Ovary (tissue), 9 donors: ENCODE results near the gene LRRC10. TPM values are rescaled to one million over a fixed set of nuclear protein-coding genes. Genes with fewer than 3 reads are reported as not detected.
"Not testable (repeated sequence)": the region's sequence is repeated elsewhere in the genome, so short reads cannot be mapped to it uniquely, and the experiment has no call there.

Experiments
- DNase-seq, 5 donors: peaks; one replicate each; pipeline ENCODE4 v3.0.0-alpha.2; 2019 to 2020
- H3K27ac ChIP-seq, 2 donors: fragments of 200-600 bp; one replicate each; pipeline versions ENCODE4 v1.5.1 to v1.8.0; 2019 to 2022
- H3K27me3 ChIP-seq: fragments of 200-600 bp; one replicate; pipeline ENCODE4 v1.8.0; 2022
- H3K36me3 ChIP-seq: fragments of 200-600 bp; sonication (generic); one replicate; pipeline ENCODE4 v1.5.1; 2019
- H3K4me1 ChIP-seq: one replicate; pipeline ENCODE4 v1.8.1; 2013; ENCODE audit warnings: mild to moderate bottlenecking, moderate library complexity; ENCODE audit not compliant: insufficient read depth
- H3K4me3 ChIP-seq: fragments of 200-600 bp; sonication (generic); one replicate; pipeline ENCODE4 v1.5.1; 2017
- H3K9me3 ChIP-seq, 2 donors: fragments of 200-600 bp in 1 of 2; sonication (generic) in 1 of 2; one replicate each; pipeline versions ENCODE4 v1.5.1 to v1.8.1; 2013 to 2019; ENCODE audit warnings: mild to moderate bottlenecking in 1 of 2, moderate library complexity in 1 of 2
- EP300 ChIP-seq: sonication (generic); formaldehyde crosslinking; IDR thresholded peaks from one replicate; pipeline ENCODE4 v1.6.1; 2017; ENCODE audit warnings: antibody characterized with exemption
- POLR2A ChIP-seq: fragments of 450-650 bp; IDR thresholded peaks from one replicate; pipeline ENCODE4 v1.6.1; 2017; ENCODE audit warnings: antibody characterized with exemption, mild to moderate bottlenecking, moderate library complexity
- WGBS, 3 donors: extraction: QIAGEN DNeasy Blood & Tissue Kit in 1 of 3; methylation state at CpG; one replicate each; pipeline versions ENCODE4 v1.1.5 to v1.1.7; 2013 to 2017; 5-methylcytosine and 5-hydroxymethylcytosine counted together
- intact Hi-C, 4 donors: fragments of 100-400 bp; cut with DNase I; formaldehyde crosslinking; loops; one replicate each; pipeline versions ENCODE4 v1.11.0 to v1.15.1; 2022 to 2023
- polyA plus RNA-seq, 2 donors: library from polyadenylated mRNA; stranded (reverse); fragments of 200-250 nt in 1 of 2; fragments of 350-450 nt in 1 of 2; fragmentation: Illumina TruSeq in 1 of 2; extraction: RNeasy Lipid Tissue Mini Kit (QIAGEN cat#74804) in 1 of 2; gene quantifications; one replicate each; pipeline ENCODE4 v1.2.3, GENCODE V29; 2013 to 2014
- total RNA-seq, 7 donors: library from RNA; depleted of rRNA in 2 of 7; stranded (reverse); fragments of >200 nt in 2 of 7; fragmentation: NEBNext Ultra II Directional in 3 of 7; extraction: Animal tissue kit (Norgen Biotek cat#: 25700) in 3 of 7; gene quantifications; one replicate each; pipeline versions ENCODE4 v1.1.0 to v1.2.4, GENCODE V29; 2016 to 2023
- TF ChIP-seq, protein P1 (sequence below), 3 donors: fragments of 450-650 bp in 2 of 3; fragments of 200-600 bp in 1 of 3; IDR thresholded peaks; one replicate each; pipeline versions ENCODE4 v1.5.1 to v1.8.0; 2016 to 2022; ENCODE audit warnings: antibody characterized with exemption in 3 of 3, mild to moderate bottlenecking in 1 of 3
- donor health status: DM: no; HTN: no; CAD: no; lungs with moderate emphysema.
- donor health status: DM: no; HTN: no; CAD: no.
- donor health status: Bipolar disorder and iron deficiency.
- donor health status: DM: yes; HTN: yes; CAD: no.
- donor health status: DM: no; HTN: no; CAD: no.
- donor health status: DM: yes; HTN: yes; CAD: no.

LRRC10 gene
- total and polyA plus RNA-seq, 9 donors, result not detected

DNA sequence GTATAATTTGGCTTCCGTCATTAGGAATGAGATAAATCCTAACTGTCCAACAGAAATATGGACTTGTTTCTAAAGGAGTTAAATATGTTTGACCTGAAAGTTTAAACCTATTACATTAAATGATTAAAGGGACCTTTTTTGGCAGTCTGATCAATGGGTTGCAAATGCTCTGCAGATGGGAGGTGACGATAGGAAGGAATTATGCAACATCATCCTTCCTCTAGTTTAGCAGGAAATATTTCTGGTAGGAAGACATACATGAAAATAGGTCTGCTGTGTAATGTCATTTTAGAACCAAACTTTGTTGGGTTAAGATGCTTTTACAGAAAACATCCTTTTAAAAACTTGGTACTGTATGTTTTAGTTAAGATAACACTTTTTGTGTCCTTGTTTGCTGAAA is 2.6 kb downstream of the LRRC10 start:
- Histone ChIP-seq H3K9me3 (no peaks in the 10 kb centered on the region), H3K4me3 (no peak overlapping the region), H3K4me1 (no peaks in the 10 kb centered on the region), H3K27me3 (no peaks in the 10 kb centered on the region), H3K36me3 (no peaks in the 10 kb centered on the region), H3K27ac (no peak overlapping the region)
- no peak for TF ChIP-seq POLR2A
- TF ChIP-seq, protein P1, sequence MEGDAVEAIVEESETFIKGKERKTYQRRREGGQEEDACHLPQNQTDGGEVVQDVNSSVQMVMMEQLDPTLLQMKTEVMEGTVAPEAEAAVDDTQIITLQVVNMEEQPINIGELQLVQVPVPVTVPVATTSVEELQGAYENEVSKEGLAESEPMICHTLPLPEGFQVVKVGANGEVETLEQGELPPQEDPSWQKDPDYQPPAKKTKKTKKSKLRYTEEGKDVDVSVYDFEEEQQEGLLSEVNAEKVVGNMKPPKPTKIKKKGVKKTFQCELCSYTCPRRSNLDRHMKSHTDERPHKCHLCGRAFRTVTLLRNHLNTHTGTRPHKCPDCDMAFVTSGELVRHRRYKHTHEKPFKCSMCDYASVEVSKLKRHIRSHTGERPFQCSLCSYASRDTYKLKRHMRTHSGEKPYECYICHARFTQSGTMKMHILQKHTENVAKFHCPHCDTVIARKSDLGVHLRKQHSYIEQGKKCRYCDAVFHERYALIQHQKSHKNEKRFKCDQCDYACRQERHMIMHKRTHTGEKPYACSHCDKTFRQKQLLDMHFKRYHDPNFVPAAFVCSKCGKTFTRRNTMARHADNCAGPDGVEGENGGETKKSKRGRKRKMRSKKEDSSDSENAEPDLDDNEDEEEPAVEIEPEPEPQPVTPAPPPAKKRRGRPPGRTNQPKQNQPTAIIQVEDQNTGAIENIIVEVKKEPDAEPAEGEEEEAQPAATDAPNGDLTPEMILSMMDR (IDR thresholded peaks at IDR 0.05), result no peak
- no peak for TF ChIP-seq EP300
- no peak for DNase-seq
- intact Hi-C loops, result no loop called here
- 46 to 61% (median 46%) methylated on average over 2 of the region's 2 CpGs for WGBS, 3 donors

DNA sequence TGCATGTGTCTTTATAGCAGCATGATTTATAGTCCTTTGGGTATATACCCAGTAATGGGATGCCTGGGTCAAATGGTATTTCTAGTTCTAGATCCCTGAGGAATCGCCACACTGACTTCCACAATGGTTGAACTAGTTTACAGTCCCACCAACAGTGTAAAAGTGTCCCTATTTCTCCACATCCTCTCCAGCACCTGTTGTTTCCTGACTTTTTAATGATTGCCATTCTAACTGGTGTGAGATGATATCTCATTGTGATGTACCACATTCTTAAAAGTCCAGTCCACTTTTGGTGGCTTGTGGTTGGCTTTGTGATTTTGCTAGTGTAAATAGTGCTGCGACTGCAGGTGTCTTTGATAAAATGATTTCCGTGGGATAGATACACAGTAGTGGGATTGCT is 6.4 kb downstream of the LRRC10 start:
- 68 to 78% (median 75%) methylated on average over 2 of the region's 3 CpGs for WGBS, 3 donors
- H3K27ac ChIP-seq, H3K4me3 ChIP-seq, DNase-seq, H3K36me3 ChIP-seq, H3K27me3 ChIP-seq, H3K9me3 ChIP-seq, intact Hi-C loops, H3K4me1 ChIP-seq: not testable (repeated sequence)

DNA sequence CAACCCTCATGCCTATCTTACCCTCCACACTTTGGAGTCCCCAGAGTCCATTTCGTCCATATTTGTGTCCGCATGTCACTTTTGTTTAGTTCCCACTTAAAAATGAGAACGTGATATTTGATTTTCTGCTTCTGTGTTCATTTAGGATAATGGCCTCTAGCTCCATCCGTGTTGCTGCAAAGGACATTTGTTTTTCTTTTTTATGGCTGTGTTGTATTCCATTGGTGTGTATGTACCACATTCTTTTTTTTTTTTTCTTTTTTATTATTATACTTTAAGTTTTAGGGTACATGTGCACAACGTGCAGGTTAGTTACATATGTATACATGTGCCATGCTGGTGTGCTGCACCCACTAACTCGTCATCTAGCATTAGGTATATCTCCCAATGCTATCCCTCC is 7.2 kb downstream of the LRRC10 start:
- 98 to 99% (median 98%) methylated on average over 5 to 6 of the region's 6 CpGs for WGBS, 3 donors

DNA sequence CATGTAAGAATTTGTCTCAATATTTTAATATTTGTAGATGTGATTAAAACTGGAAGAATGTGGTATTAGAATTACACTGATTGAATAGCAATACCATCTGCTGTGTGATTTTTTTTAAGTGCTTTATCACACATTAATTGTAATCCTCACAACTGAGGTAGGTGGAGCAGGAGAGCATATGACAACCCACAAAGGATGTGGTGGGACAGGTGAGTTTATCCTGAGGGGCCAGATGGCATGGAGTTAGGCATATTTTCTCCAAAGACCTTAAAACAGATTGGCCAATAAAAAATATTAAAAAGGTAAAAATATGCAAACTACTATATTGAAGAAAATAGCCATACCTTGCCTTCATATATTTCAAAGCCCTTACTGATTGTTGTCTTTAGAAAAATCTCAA is 7.8 kb downstream of the LRRC10 start:
- no peaks in the 10 kb centered on the region for H3K36me3 ChIP-seq
- H3K27ac ChIP-seq, result no peak overlapping the region
- H3K9me3 ChIP-seq, result no peaks in the 10 kb centered on the region
- no peak for DNase-seq
- intact Hi-C loops, result no loop called here
- TF ChIP-seq POLR2A, result no peak
- TF ChIP-seq EP300, result no peak
- TF ChIP-seq, protein P1 (IDR thresholded peaks at IDR 0.05), result no peak
- no peaks in the 10 kb centered on the region for H3K4me1 ChIP-seq
- H3K27me3 ChIP-seq, result no peaks in the 10 kb centered on the region
- H3K4me3 ChIP-seq, result no peak overlapping the region

More for the DNA sequence above, 7.2 kb downstream of the LRRC10 start:
- H3K4me3 ChIP-seq, H3K36me3 ChIP-seq, intact Hi-C loops, DNase-seq, H3K9me3 ChIP-seq, H3K4me1 ChIP-seq, H3K27me3 ChIP-seq, H3K27ac ChIP-seq: not testable (repeated sequence)

DNA sequence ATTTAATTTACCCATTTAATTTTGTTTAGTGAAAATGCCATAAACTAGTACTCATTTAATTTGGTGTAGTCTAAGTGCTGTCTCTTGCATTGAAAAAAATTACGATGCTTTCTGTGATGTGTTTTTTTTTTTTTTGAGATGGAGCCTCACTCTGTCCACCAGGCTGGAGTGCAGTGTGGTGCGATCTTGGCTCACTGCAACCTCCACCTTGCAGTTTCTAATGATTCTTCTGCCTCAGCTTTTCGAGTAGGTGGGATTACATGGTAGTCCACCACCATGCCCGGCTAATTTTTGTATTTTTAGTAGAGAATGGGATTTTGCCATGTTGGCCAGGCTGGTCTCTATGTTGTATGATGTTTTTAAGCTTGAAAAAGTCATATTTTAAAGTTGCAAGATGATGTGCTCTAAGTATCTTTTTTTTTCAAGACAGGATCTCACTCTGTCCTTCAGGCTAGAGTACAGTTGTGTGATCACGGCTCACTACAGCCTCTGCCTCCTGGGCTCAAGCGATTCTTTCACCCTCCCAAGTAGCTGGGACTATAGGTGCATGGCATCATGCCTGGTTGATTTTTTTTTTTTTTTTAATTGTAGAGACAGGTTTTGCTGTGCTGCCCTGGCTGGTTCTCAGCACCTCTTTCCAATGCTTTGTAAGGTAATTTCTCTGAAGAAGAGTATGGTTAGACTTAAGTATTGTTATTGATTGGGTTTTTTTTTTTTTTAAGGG is 8.6 kb downstream of the LRRC10 start:
- H3K27me3 ChIP-seq, result no peaks in the 10 kb centered on the region
- H3K9me3 ChIP-seq, result no peaks in the 10 kb centered on the region
- WGBS, 3 donors, result 87 to 88% (median 88%) methylated on average over 6 of the region's 6 CpGs
- TF ChIP-seq EP300 (no peak), POLR2A (no peak)
- TF ChIP-seq, protein P1 (IDR thresholded peaks at IDR 0.05), result no peak
- H3K36me3 ChIP-seq, result no peaks in the 10 kb centered on the region
- no peak overlapping the region for H3K4me3 ChIP-seq
- no peaks in the 10 kb centered on the region for H3K4me1 ChIP-seq
- intact Hi-C loops, result no loop called here
- no peak for DNase-seq
- no peak overlapping the region for H3K27ac ChIP-seq
